Naive B cell (primary cell): ENCODE results near the gene LAMP2. TPM values are rescaled to one million over a fixed set of nuclear protein-coding genes. Genes with fewer than 3 reads are reported as not detected.
"Not testable (repeated sequence)": the region's sequence is repeated elsewhere in the genome, so short reads cannot be mapped to it uniquely, and the experiment has no call there.

Experiments used
- ATAC-seq, 2 donors: fragments of 150-1000 bp; cut with Tn5 transposase; 2 replicates each; pipeline ENCODE4 v1.10.0; 2021; ENCODE audit warnings: low read depth in 2 of 2, mild to moderate bottlenecking in 2 of 2, moderate library complexity in 2 of 2
- DNase-seq: peaks from one replicate; pipeline ENCODE4 v3.0.0; 2022
- H3K27ac Mint-ChIP-seq, 6 donors: one replicate each; pipeline ENCODE4 v1.8.0; 2020 to 2022; ENCODE audit warnings: mild to moderate bottlenecking in 6 of 6, mixed read lengths in 6 of 6, moderate library complexity in 5 of 6, inconsistent platforms in 2 of 6
- H3K27me3 Mint-ChIP-seq, 3 donors: one replicate each; pipeline ENCODE4 v1.8.0; 2021 to 2022; ENCODE audit warnings: mixed read lengths in 3 of 3, mild to moderate bottlenecking in 1 of 3
- H3K36me3 Mint-ChIP-seq, 2 donors: one replicate each; pipeline ENCODE4 v1.8.0; 2020 to 2022; ENCODE audit warnings: mixed read lengths in 2 of 2, inconsistent platforms in 1 of 2, mild to moderate bottlenecking in 1 of 2
- H3K4me1 Mint-ChIP-seq, 3 donors: one replicate each; pipeline ENCODE4 v1.8.0; 2020 to 2022; ENCODE audit warnings: mixed read lengths in 3 of 3, inconsistent platforms in 1 of 3, mild to moderate bottlenecking in 1 of 3, moderate library complexity in 1 of 3
- H3K4me3 Mint-ChIP-seq, 8 donors: one replicate each; pipeline ENCODE4 v1.8.0; 2020 to 2022; ENCODE audit warnings: mild to moderate bottlenecking in 8 of 8, mixed read lengths in 8 of 8, moderate library complexity in 8 of 8, inconsistent platforms in 2 of 8
- H3K9me3 Mint-ChIP-seq, 7 donors: one replicate each; pipeline ENCODE4 v1.8.0; 2020 to 2022; ENCODE audit warnings: mixed read lengths in 7 of 7, mild to moderate bottlenecking in 5 of 7, inconsistent platforms in 2 of 7, moderate library complexity in 1 of 7
- polyA plus RNA-seq, 6 donors: library from polyadenylated mRNA; unstranded; fragments of 300-500 nt; fragmentation: Illumina TruSeq; gene quantifications; one replicate each; pipeline ENCODE4 v1.2.3, GENCODE V29; 2021; ENCODE audit warnings: low read depth in 6 of 6

LAMP2 gene
- 100 to 1,000 TPM in 1 of 6 donors, 10 to 100 TPM in 5; 72.9 to 142 (median 79.6) TPM for polyA plus RNA-seq

DNA sequence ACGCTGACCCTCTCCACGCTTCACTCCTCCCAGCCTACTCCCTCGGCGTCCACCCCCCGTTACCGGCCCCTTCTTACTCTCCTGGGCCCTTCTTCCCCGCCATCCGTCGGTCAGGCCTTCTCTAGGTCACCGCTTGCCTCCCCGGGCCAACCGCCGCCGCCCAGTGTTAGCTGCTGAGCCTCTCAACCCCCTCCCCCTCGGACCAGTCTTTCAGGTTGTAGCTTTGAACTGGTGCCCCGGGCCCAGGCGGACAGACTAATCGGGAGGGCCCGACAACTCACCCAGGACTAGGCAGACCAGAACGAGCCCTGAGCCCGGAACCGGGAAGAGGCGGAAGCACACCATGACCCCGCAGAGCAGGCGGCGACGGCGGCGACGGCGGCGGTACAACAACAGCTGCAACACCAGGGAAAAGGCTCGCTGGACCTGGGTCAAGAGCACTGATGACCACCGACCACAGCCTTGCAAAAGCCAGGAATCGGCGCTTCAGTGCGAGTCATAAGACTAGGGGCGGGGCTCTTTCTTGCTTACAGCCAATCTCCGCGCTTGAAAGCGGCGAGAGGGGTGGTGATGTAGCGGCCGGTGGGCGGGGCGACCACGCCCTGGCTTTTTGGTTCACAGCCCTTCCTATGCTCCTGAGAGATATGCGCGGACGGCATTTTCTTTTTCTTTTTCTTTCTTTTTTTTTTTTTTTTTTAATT is at the start of gene LAMP2:
LAMP2 (minus strand) TSS at position 472 of the 701 bp plus-strand sequence; CDS start at position 345, 127 bp downstream.
- Mint-ChIP-seq H3K4me3 (peak within 1 kb of the TSS; percentile 82 to 97 (median 95)), H3K27ac (peak within 1 kb of the TSS; percentile 90 to 99 (median 95)), H3K27me3 (peaks cover 0 to 7% (median 0%) of the 10 kb centered on the region in 3 donors)

DNA sequence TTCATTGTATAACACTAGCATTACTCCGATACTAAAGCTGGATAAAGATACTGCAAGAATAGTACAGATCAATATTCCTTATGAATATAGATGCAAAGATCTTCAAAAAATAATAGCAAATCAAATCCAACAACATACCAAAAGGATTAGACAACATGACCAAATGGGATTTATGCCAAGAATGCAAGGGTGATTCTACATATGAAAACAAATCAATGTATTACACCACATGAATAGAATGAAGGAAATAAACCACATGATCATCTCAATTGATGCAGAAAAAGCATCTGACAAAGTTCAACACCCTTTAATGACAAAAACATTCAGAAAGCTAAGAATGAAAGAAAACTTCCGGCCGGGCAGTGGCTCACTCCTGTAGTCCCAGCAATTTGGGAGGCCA is 48.8 kb upstream of the LAMP2 start:
- H3K9me3 Mint-ChIP-seq, result peaks cover 0 to 13% (median 2%) of the 10 kb centered on the region in 7 donors
- H3K4me3 Mint-ChIP-seq, result peak overlapping the region in 1 of 8 donors; percentile 56
- H3K27me3 Mint-ChIP-seq, result peaks cover 0 to 8% (median 0%) of the 10 kb centered on the region in 3 donors
- peaks cover 0 to 7% of the 10 kb centered on the region in 2 donors for H3K36me3 Mint-ChIP-seq
- H3K27ac Mint-ChIP-seq, result peak overlapping the region in 3 of 6 donors; percentile 26 to 70 (median 69)
- DNase-seq, result no peak
- ATAC-seq, result no peak
- peaks cover 4 to 8% (median 5%) of the 10 kb centered on the region in 3 donors for H3K4me1 Mint-ChIP-seq

More for the DNA sequence above, at the start of gene LAMP2:
- peak; percentile 77 for DNase-seq
- Mint-ChIP-seq H3K36me3 (no peaks in the 10 kb centered on the region), H3K4me1 (peaks cover 15 to 28% (median 18%) of the 10 kb centered on the region in 3 donors), H3K9me3 (peaks cover 0 to 1% (median 0%) of the 10 kb centered on the region in 7 donors)
- peak; percentile 97 for ATAC-seq

DNA sequence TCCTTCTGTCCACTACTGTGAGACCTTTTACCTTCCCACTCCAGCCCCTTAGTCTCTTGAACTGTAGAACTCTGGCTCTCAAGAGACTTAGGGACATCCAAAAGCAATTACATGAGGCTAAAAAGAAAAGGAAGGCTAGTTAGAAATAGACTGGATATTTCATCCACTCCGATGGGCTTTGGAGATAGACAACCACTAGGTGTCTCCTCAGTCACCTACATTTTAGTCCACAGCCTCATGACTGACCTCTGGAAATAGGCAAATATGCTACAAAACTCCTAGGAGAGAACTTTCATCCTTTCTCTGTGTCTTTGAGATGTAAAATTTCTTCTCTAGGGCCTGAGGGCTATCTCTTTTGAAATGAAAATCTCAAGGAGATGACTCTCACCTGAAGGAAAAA is 45.1 kb upstream of the LAMP2 start:
- no peak for DNase-seq
- Mint-ChIP-seq H3K27me3 (peaks cover 0 to 8% (median 0%) of the 10 kb centered on the region in 3 donors), H3K9me3 (peaks cover 0 to 3% (median 0%) of the 10 kb centered on the region in 7 donors), H3K36me3 (peaks cover 0 to 5% of the 10 kb centered on the region in 2 donors), H3K4me3 (no peak overlapping the region), H3K4me1 (peaks cover 0 to 6% (median 4%) of the 10 kb centered on the region in 3 donors), H3K27ac (peak overlapping the region in 3 of 6 donors; percentile 3 to 57 (median 33))
- ATAC-seq, result no peak

DNA sequence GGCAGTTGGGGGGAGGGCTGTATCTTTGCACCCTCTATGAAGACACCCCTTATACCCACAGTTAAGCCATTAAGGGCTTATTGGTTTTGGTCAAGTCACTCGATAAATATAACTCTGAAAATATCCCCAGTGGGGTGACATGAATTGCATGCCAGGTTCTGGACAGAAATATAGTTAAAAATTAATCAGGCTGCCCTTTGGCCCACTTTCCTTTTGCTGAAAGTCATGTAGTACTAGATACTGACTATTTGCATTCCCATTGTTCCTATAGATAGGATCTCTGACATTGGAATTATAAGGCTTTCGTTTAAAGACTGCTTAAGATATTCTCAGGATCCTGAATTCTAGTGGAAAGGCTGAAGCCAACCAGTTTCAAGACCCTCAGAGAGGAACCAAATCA is 43.5 kb upstream of the LAMP2 start:
- Mint-ChIP-seq H3K27ac (no peak overlapping the region), H3K27me3 (peaks cover 0 to 8% (median 0%) of the 10 kb centered on the region in 3 donors), H3K4me1 (peaks cover 0 to 6% (median 4%) of the 10 kb centered on the region in 3 donors), H3K36me3 (peaks cover 0 to under 1% of the 10 kb centered on the region in 2 donors), H3K9me3 (peaks cover 0 to 3% (median 0%) of the 10 kb centered on the region in 7 donors), H3K4me3 (no peak overlapping the region)
- no peak for DNase-seq
- ATAC-seq, result no peak

DNA sequence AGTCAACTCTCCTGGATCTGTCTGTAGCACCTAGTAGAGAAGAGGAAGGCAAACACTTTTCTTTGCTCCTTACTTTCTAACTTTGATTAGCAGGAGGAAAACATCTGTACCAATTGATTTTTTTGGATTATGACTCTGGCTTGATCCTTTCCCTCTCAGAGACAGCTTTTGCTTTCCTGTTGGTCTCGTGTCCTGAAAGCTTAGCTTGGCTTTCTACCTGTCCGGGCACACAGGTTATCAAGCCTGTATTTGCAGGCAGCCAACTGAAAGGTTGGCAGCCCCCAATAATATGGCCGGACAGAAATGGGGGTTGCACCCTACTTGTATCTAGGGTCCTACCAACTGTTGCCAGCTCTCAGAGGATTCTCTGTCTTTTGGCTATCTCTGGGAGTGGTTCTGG is 43.1 kb upstream of the LAMP2 start:
- Mint-ChIP-seq H3K4me1 (peaks cover 0 to 6% (median 4%) of the 10 kb centered on the region in 3 donors), H3K9me3 (peaks cover 0 to 2% (median 0%) of the 10 kb centered on the region in 7 donors)

DNA sequence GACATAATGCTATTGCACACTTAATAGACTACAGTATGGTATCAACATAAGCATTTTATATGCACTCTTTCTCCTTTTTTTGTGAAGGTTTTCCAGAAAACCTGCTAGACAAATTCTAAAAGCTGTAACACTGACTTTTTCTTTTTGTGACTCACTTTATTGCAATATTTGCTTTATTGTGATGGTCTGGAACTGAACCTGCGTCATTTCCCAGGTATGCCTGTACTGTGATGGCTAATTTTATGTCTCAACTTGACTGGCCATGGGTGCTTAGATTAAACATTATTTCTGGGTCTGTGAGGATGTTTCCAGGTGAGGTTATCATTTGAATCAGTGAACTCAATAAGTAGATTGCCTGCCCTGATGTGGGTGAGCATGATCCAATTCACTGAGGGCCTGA is 35.5 kb upstream of the LAMP2 start:
- DNase-seq (no peak), ATAC-seq (no peak)
- no peak overlapping the region for H3K27ac Mint-ChIP-seq
- H3K36me3 Mint-ChIP-seq, result no peaks in the 10 kb centered on the region
- H3K4me1 Mint-ChIP-seq, result no peaks in the 10 kb centered on the region
- no peaks in the 10 kb centered on the region for H3K27me3 Mint-ChIP-seq
- peaks cover 0 to 2% (median 0%) of the 10 kb centered on the region in 7 donors for H3K9me3 Mint-ChIP-seq
- no peak overlapping the region for H3K4me3 Mint-ChIP-seq

More for the DNA sequence above, 43.1 kb upstream of the LAMP2 start:
- no peak overlapping the region for H3K4me3 Mint-ChIP-seq
- H3K27me3 Mint-ChIP-seq, result peaks cover 0 to 8% (median 0%) of the 10 kb centered on the region in 3 donors
- peak overlapping the region in 1 of 6 donors; percentile 86 for H3K27ac Mint-ChIP-seq
- DNase-seq, result no peak
- no peaks in the 10 kb centered on the region for H3K36me3 Mint-ChIP-seq
- ATAC-seq, result no peak

DNA sequence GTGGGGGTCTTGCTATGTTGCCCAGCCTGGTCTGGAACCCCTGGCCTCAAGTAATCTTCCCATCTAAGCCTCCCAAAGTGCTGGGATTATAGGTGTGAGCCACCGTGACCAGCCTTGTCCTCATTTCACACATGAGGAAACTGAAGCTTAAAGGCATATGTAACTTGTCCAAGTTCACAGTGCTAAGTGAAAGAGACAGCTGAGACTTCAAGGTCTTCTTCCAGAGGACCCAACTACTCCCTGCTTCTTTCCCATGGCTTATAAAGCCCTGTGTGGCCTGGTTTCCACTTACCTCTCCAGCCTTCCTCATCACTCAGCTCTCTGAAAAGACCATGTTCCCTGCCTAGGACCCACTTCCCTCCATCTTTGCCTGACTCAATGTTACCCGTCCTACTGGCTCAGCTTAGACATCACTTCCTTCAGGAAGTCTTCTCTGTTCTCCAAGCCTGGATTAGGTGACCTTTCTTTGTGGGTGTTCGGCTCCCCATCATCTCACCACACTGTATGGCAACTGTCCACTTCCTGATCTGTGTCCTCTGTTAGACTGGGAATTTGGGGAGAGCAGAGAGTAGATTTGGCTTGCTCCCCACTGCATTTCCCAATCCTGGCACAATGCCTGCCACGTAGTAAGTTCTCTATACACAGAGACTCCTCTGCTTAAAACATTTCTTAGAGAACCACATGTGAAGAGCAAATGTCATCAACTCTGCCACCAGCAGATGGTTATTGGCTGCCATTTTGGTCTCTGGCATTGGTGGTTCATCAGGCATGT is 30.4 kb upstream of the LAMP2 start:
- H3K27ac Mint-ChIP-seq, result peak overlapping the region in 1 of 6 donors; percentile 84
- H3K4me1 Mint-ChIP-seq, result peaks cover 4 to 7% (median 5%) of the 10 kb centered on the region in 3 donors
- ATAC-seq, result no peak

DNA sequence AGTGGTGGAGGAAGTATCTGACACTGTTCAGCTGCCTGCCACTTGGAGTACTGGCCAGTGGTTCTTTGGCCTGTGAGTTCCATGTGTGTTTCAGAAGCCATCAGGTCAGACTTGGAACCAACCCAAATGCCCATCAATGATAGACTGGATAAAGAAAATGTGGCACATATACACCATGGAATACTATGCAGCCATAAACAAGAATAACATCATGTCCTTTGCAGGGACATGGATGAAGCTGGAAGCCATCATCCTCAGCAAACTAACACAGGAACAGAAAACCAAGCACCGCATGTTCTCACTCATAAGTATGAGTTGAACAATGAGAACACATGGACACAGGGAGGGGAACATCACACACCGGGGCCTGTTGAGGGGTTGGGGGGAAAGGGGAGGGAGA is 21.0 kb upstream of the LAMP2 start:
- not testable (repeated sequence) for DNase-seq, H3K27ac Mint-ChIP-seq, ATAC-seq, H3K9me3 Mint-ChIP-seq, H3K36me3 Mint-ChIP-seq, H3K27me3 Mint-ChIP-seq
- Mint-ChIP-seq H3K4me1 (peaks cover 8 to 26% (median 10%) of the 10 kb centered on the region in 3 donors), H3K4me3 (peak overlapping the region in 1 of 8 donors; percentile 13)

More for the DNA sequence above, 30.4 kb upstream of the LAMP2 start:
- no peak for DNase-seq
- Mint-ChIP-seq H3K4me3 (no peak overlapping the region), H3K27me3 (no peaks in the 10 kb centered on the region), H3K9me3 (no peaks in the 10 kb centered on the region), H3K36me3 (no peaks in the 10 kb centered on the region)

DNA sequence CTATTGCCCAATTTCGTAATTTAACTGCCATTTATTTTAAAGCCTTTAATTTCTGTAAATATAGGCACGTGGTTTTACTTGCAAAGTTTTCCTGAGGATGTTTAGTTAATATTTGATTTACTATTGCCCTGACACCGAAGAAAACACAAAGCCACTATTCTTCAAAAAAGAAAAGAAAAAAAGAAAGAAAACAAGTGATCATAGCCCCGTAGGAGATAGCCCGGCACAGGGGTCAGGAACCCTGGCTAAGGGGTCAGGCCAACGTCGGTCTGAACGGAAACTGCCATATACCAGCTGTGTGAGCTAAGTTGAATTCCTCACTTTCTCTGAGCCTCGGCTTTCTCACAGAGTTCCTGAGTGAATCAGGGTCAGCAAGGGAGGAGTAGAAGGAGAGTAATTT is 17.7 kb upstream of the LAMP2 start:
- Mint-ChIP-seq H3K27me3 (peaks cover 0 to 6% (median 0%) of the 10 kb centered on the region in 3 donors), H3K4me3 (peak overlapping the region in 2 of 8 donors; percentile 18 to 45), H3K4me1 (peaks cover 8 to 27% (median 10%) of the 10 kb centered on the region in 3 donors), H3K9me3 (peaks cover 0 to 5% (median 2%) of the 10 kb centered on the region in 7 donors), H3K36me3 (no peaks in the 10 kb centered on the region), H3K27ac (no peak overlapping the region)
- ATAC-seq (no peak), DNase-seq (no peak)

DNA sequence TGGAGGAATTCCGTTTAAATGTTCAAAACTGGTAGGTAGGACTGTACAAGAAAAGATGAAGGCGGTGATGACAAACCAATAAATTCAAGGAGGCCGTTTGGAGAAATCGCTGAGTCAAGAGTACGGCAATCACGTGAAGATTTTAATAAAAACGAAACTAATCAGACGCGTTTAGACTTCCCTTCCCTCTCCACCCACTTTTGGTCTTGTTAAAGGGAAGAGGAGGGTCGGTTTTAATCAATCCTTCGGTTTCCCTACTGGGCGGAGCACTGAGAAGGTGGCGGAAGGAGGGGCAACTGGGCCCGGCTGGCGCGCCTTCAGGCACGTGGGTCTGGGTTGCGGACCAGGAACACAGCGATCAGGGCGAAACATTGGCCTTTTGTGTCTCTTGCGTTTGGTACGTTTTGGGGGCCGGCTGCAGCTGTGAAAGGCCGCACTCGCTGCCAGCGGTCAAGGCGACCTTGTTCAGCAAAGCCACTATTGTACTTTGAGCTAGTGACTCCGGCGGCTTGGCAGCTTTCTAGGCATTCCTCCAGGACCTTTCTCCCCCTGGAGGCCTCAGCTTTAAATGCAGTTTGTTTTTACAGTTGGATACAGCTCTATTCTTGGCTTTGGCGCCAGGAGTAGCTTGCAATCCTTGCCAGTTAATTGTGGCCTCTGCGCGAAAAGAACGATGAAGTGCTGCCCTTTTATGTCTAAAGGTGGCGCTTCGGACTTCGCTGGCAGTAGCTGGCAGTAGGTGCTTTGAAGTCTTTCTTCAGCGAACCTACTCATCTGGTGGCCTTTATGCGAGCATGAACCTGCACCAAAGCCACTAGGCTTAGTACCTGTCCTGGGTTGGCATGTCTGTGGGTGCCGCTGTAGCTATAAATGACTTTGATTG is 16.8 kb upstream of the LAMP2 start:
- peaks cover 0 to 5% (median 2%) of the 10 kb centered on the region in 7 donors for H3K9me3 Mint-ChIP-seq
- H3K4me3 Mint-ChIP-seq, result peak overlapping the region; percentile 84 to 96 (median 94)

DNA sequence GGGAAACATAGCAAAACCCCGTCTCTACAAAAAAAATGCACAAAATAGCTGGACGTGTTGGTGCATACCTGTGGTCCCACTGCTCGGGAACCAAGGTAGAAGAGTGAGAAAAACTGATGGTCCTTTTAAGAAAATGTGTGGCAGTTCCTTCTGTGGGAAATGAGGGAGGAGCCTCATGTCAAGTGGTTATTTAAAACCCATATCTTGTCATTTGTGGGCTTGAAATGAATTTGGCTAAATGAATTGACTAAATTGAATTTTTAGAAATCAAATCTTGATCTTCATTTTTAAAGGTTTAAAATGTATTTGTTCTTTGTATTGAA is 16.2 kb upstream of the LAMP2 start:
- no peak for ATAC-seq
- H3K27me3 Mint-ChIP-seq, result peaks cover 0 to 6% (median 0%) of the 10 kb centered on the region in 3 donors
- H3K4me3 Mint-ChIP-seq, result peak overlapping the region; percentile 84 to 96 (median 94)

More for the DNA sequence above, 16.8 kb upstream of the LAMP2 start:
- H3K36me3 Mint-ChIP-seq, result no peaks in the 10 kb centered on the region
- DNase-seq, result peak; percentile 50
- peak overlapping the region; percentile 66 to 94 (median 90) for H3K27ac Mint-ChIP-seq
- peaks cover 8 to 27% (median 10%) of the 10 kb centered on the region in 3 donors for H3K4me1 Mint-ChIP-seq
- ATAC-seq, result peak; percentile 73 to 78
- H3K27me3 Mint-ChIP-seq, result peaks cover 0 to 6% (median 0%) of the 10 kb centered on the region in 3 donors

DNA sequence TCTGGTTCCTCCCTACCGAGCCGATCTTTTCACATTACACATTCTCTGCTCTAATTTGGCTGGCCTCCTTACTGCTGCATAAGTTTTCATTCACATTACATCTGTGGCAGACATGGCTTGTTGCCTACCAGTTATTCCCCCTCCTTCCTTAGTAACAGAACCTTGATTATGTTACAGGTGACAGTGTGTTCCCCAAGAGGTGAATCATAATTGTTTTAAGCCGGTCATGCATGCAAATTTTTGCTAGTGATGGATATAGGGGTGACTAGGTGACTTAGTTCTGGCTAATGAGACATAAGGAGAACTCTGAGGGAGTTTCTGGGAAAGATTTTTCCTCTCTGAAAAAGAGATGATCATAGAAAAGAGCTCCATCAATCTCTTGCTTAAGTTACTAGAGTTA is 8.4 kb upstream of the LAMP2 start:
- no peaks in the 10 kb centered on the region for H3K9me3 Mint-ChIP-seq
- no peak overlapping the region for H3K4me3 Mint-ChIP-seq
- ATAC-seq, result no peak
- no peak overlapping the region for H3K27ac Mint-ChIP-seq
- DNase-seq, result no peak
- peaks cover 0 to 7% (median 0%) of the 10 kb centered on the region in 3 donors for H3K27me3 Mint-ChIP-seq
- H3K4me1 Mint-ChIP-seq, result no peaks in the 10 kb centered on the region
- no peaks in the 10 kb centered on the region for H3K36me3 Mint-ChIP-seq

More for the DNA sequence above, 16.2 kb upstream of the LAMP2 start:
- H3K27ac Mint-ChIP-seq, result peak overlapping the region in 5 of 6 donors; percentile 44 to 93 (median 85)
- H3K4me1 Mint-ChIP-seq, result peaks cover 8 to 27% (median 10%) of the 10 kb centered on the region in 3 donors
- no peaks in the 10 kb centered on the region for H3K36me3 Mint-ChIP-seq
- DNase-seq, result no peak
- H3K9me3 Mint-ChIP-seq, result peaks cover 0 to 5% (median 2%) of the 10 kb centered on the region in 7 donors
